GM04503 (cell line): ENCODE results near the gene YIPF1.

ENCODE experiments used
- DNase-seq: peaks from one replicate; pipeline ENCODE4 v3.0.0-alpha.2; 2012; ENCODE audit warnings: low read depth

Gene YIPF1

DNA sequence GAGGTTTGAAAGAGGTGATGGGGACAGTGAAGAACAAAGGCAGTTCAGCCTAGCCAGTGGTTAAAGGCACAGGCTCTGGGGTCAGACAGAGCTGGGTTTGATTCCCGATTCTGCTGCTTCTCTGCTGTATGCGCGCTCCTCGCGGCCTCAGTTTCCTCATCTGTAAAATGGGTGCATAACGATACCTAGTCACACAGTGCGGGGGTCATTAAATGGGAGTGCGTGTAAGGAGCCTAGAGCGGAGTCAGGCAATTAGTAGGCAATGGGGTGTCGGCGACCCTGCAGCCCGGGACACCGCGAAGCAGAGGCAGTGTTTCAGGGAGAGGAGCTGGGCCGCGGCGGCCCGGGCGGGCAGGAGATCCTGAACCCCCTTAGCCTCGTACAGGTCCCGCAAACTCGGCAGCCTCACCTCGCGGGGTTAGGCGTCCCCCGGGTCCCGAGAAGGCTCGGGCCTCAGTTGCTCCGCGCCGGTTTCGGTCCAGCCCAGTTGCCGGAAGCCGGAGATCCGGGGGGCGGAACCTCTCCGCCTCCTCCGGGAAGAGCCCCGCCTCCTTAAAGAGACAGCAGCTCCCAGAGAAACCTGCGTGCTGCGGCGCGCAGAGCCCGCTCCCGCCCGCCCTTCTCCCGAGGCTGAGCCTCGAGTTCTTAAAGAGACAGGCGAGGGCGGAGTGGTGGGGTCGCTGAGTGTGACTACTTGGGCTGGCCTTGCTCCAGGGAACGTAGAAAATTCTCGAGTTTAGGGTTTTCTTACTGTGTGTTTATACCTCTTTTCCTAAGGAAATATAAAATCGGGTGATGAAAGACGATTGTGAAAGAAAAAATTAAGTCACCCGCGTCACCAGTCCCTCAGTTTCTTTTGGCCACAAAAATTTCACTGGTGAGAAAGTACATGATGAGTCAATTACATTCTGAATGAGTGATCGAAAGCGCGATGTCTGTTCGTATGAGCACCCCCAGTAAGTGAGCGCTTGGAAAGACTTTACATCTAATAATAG, at the start of gene YIPF1:
YIPF1 (minus strand) TSS at position 494 of the 995 bp plus-strand sequence. CDS start 860 bp downstream, outside the sequence.
- peak; percentile 27 for DNase-seq

GRCh38 chr1:53938136-53938830, 48.7 kb upstream of the YIPF1 start:
- DNase-seq, result no peak

- no peak for DNase-seq
These were observed 46.8 kb upstream of the YIPF1 start for GRCh38 chr1:53936430-53936829.

GRCh38 chr1:53934170-53934765, 44.7 kb upstream of the YIPF1 start:
- DNase-seq, result no peak

DNA sequence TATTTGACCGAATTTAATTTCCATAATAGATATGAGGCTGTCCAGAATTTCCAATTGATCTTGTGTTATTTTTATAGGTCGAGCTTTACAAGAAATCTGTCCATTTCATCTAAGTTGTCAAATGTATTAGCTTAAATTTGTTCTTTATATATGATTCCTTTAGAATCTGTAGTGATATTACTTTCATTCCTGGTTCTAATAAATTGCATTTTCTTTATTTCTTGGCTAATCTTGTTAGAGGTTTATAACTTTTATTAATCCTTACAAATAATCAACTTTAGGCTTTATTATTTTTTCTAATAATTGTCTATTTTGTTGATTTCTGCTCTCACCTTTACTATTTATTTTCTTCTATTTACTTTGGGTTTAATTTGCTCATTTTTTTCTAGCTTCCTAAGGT, 41.9 kb upstream of the YIPF1 start:
- no peak for DNase-seq

DNA sequence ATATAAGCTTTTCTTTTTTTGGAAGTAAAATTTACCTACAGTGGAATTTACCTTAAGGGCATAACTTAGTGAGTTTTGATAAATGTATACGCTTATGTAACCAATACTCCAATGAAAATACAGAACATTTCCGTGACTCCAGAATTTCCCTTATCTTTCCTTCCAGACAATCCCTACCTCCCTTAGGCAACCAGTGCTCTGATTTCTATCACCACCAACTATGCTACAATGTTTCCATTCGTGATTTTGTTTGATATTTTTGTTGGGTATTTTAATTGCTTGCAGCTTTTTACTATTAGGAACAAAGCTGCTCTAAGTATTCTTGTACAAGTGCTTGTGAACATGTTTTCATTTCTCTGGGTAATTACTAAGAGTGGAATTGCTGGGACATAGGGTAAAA, 41.3 kb upstream of the YIPF1 start:
- DNase-seq, result no peak

DNA sequence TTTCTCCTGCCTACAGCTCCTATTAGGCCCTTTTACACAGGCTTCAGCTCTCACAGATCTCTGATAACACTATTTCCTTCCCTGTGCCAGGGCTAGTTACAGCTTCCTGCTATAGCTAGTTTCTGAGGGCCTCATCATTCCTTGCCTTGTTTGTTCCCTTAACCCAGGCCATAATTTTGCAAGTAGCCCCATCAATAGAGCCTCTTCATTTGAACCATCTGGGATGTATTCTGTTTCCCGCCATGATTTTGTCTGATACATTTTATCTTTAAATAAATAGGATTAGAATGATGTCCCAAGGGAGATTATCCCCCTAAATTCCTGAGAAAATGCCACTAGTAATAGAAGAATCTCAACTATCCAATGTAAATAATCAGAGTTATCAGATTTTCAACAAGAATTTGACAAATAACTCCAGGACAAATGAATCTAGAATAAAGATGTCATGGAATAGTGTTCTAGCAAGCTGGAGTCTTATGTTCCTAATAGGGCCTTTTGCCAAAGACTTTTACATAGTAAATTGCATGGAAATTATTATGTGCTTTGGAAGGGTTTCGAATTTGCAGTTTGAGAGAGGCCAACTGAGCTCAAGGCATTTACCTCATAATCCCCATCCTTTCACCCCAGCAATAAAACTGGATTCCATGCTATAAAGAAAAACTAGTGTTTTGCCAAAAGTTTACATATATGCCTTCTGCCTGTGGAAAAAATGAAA, 39.8 kb upstream of the YIPF1 start:
- no peak for DNase-seq

DNA sequence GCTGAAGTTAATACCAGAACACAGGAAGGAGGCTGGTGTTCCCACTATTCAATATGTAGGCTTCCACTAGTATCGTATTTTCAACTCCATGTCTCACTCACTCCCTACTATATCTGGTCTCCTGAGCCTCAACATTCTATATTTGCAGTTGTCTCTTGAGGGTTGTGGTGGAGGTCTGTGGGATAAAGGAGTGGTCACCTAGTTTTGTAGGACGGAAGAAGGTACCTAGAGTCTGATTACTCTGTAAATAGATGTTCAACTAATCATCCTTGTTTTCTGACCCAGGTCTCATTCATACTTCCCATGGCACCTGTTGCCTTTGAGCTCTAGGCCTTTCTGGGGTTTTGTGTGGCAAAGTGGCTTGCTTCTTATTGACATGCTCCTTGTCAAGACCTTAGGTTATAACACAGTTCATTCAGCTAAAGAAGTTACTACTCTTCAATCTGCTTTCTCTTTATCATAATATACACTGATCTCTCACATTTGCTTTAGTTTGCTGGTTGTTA, 37.8 kb upstream of the YIPF1 start:
- no peak for DNase-seq

DNA sequence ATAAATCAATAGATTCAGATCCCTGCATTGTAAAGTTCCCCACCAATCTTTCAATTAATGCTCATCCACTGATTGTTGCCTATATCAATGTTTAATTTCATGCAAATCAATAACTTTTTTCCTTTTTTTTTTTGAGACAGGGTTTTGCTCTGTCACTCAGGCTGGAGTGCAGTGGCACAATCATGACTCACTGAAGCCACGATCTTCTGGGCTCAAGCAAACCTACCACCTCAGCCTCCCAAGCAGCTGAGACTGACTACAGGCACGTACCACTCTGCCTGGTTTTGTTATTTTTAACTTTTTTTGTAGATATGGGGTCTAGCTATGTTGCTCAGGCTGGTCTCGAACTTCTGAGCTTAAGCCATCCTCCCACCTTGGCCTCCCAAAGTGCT, 30.1 kb upstream of the YIPF1 start:
- no peak for DNase-seq

DNA sequence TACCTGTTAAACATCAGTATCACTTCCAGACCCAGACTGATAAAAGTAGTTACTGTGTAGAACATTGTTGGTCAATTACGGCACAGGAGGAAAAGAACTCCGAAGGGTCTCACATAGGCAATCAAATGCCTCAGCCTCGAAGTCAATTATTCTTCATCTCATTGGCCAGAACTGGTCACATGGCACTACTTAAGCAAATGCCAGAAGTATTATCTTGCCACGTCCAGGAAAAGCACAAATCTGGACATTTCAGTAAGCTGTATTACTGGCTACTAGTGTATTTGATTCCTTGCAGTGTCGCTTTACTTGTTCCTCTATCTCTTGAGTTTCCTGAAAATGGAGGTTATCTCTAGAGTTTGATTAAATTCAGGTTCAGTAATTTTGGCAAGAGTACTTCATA, 28.7 kb upstream of the YIPF1 start:
- DNase-seq, result no peak

DNA sequence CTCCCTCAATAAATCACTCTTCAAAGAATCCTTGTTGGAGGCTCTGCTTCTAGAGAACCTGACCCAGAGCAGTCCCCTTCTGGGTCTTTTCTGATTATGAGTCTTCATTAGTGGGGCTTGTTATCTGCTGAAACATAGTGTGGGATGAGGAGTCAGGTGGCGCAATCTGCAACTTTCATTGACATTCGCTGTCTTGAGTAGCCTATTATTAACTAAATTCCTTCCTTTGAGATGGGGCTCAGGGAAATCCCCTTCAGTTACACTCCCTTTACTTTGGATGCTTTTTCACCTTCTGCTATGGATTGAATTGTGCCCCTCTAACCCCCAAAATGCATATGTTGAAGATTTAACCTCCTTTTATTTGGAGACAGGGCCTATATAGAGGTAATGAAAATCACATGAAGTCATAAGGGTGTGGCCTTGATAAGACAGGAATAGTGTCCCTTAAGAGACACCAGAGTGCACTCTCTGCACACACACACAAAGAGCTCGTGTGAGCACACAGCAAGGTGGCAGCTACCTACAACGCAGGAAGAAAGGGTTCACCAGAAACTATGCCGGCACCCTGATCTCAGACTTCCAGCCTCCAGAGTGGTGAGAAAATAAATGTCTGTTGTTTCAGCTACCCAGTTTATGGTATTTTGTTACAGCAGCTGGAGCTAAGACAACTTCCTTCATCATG, 23.9 kb upstream of the YIPF1 start:
- DNase-seq, result no peak

- DNase-seq, result no peak
These were observed 21.8 kb upstream of the YIPF1 start for GRCh38 chr1:53911442-53911841.

DNA sequence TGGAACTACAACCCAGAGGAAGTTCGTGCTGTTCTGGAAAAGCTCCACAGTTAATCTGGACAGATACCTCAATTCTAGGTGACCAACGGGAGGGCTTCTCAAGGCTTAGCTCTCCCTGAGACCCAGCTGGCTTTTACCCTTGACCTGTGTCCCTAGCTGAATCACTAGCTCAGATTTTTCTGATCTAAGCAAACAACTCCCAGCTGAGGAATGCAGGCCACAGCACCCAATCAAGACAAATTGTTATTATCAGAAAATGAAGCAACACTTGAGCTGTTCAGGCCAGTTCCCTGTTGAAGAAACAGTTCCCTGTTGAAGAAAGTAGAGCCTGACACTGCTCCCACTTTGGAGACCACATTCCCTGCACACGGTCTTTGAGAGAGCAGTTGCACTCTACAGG, 20.3 kb upstream of the YIPF1 start:
- no peak for DNase-seq

- DNase-seq, result no peak
These were observed 16.5 kb upstream of the YIPF1 start for GRCh38 chr1:53906121-53906520.

DNA sequence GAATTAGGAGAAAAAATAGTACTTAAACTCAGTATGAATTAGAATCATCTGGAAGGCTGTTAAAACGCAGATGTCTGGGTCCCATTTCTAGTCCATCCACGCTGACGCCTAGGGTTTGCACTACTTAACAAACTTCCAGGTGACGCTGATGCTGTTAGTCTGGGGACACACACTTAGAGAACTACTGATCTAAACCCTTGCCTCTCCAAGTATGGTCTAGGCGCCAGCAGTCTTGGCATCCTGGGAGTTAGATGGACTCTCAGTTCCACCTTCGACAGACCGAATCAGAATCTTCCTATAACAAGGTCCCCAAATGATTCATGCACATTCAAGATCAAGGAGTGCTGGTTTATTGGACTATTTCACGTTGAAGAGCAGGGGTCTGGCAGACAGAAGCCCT, 15.9 kb upstream of the YIPF1 start:
- no peak for DNase-seq

GRCh38 chr1:53902235-53903138, 12.9 kb upstream of the YIPF1 start:
- DNase-seq, result no peak

DNA sequence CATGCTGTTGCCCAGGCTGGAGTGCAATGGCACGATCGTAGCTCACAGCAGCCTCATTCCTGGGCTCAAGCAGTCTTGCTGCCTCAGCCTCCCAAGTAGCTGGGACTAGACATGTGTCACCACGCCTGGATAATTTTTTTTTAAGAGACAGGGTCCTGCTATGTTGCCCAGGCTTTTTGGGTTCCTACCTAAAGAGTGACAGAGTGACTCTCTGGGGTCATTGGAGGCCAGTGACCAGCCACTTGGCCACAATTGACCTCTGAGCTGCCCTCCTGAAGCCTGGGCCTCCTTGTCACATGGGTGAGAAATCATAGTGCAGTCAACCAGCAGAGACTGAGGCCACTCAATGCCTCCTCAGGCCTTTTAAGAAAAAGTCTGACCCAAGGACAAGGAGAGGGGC, 10.1 kb upstream of the YIPF1 start:
- no peak for DNase-seq

DNA sequence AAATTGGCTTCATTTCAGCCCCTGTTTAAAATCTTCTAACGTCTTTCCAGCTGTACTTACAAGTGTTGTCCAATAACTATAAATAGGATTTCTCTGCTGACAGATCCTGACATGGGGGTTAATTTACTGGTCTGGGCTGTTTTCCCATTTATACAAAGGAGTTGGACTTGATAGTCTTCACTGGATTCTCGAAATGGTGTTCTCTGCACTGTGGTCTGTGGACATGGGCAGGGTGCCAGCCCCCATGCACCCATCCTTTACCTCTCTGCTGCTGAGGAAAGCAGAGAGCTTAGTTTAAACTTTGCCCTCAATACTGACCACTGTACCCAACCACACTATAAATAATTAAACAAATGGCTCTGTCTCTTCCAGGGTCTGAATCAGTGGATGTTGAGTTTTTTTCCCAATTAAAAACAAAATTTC, 9.6 kb upstream of the YIPF1 start:
- DNase-seq, result no peak

- DNase-seq, result peak; percentile 85
These were observed 7.1 kb upstream of the YIPF1 start for GRCh38 chr1:53896635-53897229.

- no peak for DNase-seq
These were observed 5.8 kb upstream of the YIPF1 start for GRCh38 chr1:53895421-53895820.
